Prostate gland (tissue), 2 donors: ENCODE measurements around the gene PLEKHG7.

Experiments
- POLR2A ChIP-seq: fragments of 450-650 bp; IDR thresholded peaks from one replicate; pipeline ENCODE4 v1.6.1; 2016; ENCODE audit warnings: antibody characterized with exemption, mild to moderate bottlenecking
- POLR2AphosphoS5 ChIP-seq: sonication (generic); formaldehyde crosslinking; IDR thresholded peaks from one replicate; pipeline ENCODE4 v1.6.1; 2017; ENCODE audit warnings: antibody characterized with exemption
- TF ChIP-seq, protein P1 (sequence below), 4 experiments: fragments of 200-600 bp in 2 of 4; fragments of 450-650 bp in 2 of 4; sonication (generic) in 2 of 4; IDR thresholded peaks; 1 replicate in 3 of 4; 2 replicates in 1 of 4; pipeline ENCODE4 v1.5.1; 2016 to 2019; ENCODE audit warnings: antibody characterized with exemption in 4 of 4, mild to moderate bottlenecking in 2 of 4, moderate library complexity in 2 of 4

DNA sequence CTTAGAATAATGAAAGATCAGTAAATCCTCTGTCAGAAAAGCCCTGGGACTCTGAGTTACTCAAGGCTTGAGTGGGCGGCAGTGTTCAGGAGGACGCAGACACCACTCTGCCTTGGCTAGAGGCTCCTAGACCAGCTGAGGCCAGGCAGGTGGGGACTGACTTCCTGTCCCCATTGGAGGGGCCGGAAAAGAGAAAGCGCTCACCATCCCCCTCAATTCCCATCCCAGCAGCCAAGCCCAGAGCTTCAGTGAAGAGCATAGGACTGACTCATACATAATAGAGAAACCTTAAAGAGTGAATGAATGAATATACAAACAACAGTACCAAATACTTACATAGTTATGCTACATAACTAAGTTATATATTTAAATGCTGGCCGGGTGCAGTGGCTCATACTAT, 62.0 kb downstream of the PLEKHG7 start:
- TF ChIP-seq, protein P1, sequence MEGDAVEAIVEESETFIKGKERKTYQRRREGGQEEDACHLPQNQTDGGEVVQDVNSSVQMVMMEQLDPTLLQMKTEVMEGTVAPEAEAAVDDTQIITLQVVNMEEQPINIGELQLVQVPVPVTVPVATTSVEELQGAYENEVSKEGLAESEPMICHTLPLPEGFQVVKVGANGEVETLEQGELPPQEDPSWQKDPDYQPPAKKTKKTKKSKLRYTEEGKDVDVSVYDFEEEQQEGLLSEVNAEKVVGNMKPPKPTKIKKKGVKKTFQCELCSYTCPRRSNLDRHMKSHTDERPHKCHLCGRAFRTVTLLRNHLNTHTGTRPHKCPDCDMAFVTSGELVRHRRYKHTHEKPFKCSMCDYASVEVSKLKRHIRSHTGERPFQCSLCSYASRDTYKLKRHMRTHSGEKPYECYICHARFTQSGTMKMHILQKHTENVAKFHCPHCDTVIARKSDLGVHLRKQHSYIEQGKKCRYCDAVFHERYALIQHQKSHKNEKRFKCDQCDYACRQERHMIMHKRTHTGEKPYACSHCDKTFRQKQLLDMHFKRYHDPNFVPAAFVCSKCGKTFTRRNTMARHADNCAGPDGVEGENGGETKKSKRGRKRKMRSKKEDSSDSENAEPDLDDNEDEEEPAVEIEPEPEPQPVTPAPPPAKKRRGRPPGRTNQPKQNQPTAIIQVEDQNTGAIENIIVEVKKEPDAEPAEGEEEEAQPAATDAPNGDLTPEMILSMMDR (IDR thresholded peaks at IDR 0.05) = no peak
- no peak for TF ChIP-seq POLR2A
- no peak for TF ChIP-seq POLR2AphosphoS5
